Stimulated activated CD8-positive, alpha-beta memory T cell treated with anti-CD3 and anti-CD28 coated beads, Interleukin-12 subunit alpha, Interleukin-12 subunit beta, amount 100 ng/mL, for 24 hours (primary cell): Measurements from ENCODE around the gene ENPP3.
A peak's percentile ranks its signal among the peaks of the same experiment; 100 is the strongest.

Source experiments
- DNase-seq: peaks from one replicate; pipeline ENCODE4 v3.0.0-alpha.2; 2020; ENCODE audit errors: extremely low read depth

Gene ENPP3

DNA sequence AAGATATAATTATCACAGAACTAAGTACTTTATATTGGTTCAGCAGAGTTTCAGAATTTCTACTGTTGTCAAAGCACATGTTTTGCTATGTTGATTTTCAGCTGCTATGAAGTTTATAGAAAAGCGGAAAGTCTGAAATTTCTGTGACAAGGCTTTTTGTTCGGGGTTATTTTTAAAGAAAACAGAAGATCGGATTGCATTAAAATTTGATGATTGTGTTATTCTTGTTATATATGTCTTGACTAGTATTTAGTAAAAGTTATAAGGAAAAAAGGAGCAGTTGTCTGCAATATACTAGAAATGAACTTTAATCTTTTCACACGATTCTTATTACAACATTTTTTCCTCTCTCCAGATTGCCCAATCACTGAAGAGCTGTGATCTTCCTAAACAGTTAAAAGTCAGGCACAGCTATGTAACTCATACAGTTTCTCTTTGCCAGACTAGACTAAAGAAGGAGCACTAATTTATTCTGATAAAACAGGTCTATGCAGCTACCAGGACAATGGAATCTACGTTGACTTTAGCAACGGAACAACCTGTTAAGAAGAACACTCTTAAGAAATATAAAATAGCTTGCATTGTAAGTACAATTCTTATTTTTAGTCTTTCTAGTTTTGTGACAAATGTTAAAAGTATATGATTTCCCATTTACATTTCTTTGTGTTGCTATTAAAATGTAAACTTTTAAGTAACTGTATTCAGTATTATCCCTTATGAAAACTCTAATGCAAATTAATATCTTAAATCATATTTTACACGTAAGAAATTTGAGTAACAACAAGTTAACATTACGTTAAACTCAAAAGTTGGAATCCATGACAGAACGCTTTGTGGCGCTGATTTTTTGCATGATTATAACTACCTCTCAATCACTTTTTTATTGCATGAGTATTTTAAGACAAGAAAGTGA is at the start of gene ENPP3:
Gene ENPP3 (plus strand): TSS at position 423 of the 913 bp plus-strand sequence. CDS start 83 bp downstream, at position 506.
- DNase-seq, result no peak

DNA sequence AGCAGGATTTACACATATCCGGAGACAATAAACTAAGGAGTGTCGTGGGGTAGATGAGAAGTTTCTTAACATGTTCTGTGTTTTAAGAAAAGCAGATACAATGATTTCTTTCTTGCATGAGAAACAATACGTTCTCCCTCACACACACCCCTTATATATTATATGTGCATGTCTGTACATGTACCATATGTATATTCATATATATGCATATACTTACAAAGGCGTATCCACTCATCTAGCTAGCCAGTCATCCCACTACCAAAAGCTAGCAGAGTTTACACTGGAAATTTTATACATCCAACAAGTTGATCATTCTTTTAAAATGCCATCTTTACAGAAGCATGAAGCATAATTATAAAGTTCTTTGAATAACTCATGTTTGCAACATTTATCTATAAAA is 49.2 kb upstream of the ENPP3 start:
- DNase-seq, result no peak

DNA sequence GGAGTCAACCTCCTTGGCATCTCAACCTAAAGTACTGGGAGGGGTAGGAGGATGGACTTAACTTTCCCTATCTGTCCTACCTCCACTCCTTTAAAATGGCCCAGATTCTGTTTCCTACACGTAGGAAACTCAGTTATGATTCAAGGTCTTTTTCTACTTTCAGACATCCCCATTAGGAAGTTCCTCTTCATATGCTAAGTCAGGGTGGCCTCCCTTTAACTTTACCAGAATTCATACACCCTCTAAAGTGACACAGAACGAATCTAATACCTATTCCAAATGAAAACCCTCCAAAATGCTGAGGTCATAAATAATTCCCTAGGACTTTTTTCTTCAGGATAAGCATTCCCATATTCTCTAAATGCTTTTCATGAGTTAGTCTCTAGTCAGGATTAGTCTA is 48.5 kb upstream of the ENPP3 start:
- DNase-seq, result no peak

DNA sequence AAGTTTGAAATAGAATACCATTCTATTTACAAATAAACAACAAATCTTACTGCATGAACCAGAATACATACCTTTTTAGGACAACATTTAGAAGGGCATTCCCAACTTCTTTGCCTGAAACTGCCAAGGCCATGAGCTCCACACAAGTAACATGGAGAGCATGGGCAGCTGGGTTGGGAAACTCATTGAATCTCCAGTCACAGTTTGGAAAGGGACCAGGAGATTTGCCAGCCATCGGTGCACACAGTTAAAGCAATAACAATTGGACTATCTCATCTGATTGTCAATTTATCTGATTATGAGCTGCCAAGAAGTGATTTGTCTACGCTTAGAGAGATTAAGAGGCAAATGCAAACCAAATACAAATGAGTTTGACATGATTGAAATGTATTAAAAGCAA is 44.2 kb upstream of the ENPP3 start:
- DNase-seq, result no peak

DNA sequence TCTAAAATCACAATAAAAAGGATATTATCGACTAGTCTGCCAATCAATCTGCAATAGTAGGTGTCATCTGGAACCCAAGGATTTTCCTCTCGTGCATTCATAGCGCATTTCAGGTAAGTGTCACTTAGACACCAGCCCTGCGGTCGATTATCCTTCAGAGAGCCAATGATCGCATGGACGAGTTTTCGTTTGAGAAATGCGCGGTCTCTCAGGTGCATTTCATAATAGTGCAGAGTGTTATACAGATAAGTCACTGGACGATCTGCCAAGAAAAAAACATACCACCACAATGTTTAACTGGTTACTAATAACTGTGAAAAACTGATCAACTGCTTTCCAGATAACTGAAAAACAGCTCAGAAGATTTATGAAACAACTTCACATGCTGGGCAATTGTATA is 43.0 kb upstream of the ENPP3 start:
- DNase-seq, result no peak

DNA sequence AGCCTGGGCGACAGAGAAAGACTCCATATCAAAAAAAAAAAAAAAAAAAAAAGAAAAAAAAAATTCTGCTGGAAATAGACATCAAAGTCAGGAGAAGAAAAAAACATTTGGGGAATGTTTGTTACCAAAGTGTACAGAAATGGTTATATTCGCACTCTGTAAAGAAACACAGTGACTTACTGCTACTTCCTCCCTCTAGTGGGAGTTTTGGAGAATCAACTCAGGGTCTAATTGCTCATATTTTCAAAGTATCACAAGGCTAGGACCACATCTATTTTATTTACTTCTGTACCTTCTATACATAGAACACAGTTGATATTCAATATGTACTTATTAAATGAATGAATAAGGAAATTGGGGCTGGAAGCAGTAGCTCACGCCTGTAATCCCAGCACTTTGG is 39.7 kb upstream of the ENPP3 start:
- no peak for DNase-seq

DNA sequence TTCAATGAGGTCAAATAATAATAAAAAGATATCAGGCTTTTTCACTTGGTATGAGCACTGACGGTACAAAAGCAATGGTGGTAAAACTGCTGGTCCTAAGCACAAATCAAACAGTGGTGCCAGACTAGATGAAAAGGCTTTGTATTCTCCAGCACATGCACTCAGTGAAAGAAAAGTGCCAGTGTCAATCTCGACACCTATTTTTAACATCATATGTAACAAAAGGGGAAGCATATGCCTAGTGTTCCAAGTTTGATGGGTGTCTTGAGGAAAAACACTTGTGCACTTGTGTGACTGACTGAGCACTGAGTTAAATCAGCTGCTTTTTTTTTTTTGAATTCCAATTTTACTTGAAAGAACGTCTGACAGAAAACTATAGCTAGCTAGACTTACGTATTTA is 36.4 kb upstream of the ENPP3 start:
- no peak for DNase-seq

DNA sequence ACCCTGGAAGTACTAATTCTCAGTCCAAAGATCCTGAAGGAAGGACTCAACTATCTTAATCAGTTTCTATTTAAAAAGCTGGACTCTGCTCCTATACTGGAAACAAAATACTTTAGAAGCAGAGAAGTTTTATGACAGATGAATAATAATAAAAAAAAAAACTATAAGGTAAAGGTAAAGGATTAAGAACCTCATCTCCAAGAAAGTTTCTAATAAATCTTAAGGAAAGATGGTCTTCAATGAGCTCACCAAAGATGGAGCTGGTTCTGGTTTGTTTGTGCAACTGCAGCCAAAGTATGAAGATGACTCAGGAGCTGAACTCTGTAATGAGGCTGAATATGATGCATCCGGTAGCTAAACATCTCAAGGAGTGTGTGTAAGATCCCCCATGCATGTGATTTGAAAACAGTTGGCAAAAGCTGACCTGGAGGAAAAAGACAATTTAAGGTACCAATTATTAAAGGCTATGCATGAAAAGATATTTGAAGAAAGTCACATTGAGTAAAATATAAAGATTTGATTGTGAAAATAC is 34.3 kb upstream of the ENPP3 start:
- DNase-seq, result no peak

DNA sequence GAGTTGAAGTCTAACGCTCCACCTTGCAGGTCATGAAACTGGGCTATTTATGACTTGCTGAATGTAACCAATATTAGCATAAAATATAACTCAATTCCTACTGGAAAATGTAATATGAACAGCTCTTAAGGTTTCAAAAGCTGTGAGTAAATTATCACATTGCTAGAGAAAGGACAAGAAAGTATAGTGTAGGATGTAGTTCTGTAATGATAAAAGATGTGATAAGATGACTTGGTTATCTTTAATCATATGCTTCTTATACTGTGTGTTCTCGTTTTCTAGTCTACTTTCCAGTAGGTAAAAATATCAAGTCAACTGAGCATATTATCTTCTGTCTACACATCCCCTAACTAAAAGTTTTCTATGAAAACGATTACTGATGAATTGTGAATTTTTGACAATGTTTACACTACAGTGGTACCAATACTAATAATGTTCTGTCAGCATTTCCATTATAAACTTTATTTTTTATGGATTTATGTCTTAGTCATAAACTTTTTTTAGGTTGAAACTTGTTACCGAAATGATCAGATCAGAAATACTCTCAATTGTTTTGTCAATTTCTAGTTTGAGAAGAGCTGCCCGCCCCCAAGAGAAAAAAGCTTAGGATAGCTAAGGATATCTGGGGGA is 23.7 kb upstream of the ENPP3 start:
- no peak for DNase-seq

DNA sequence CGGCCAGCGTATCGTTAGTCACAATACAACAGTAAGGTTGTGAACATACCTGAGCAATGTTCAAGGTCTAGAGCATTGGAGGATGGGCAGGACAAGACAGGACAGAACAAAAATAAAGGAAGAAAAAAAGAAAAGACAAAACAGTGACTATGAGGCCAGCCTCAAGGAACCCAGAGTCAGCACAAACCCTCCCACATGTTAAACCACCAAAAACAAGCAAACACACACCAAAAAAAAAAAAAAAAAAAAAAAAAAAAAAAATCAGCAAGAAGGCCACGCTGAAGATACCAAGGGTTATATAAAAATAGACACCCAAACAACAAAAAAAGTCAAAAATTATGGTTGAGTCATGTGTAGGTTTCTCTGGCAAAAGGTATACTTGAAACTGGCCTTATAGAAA is 21.8 kb upstream of the ENPP3 start:
- DNase-seq, result no peak

DNA sequence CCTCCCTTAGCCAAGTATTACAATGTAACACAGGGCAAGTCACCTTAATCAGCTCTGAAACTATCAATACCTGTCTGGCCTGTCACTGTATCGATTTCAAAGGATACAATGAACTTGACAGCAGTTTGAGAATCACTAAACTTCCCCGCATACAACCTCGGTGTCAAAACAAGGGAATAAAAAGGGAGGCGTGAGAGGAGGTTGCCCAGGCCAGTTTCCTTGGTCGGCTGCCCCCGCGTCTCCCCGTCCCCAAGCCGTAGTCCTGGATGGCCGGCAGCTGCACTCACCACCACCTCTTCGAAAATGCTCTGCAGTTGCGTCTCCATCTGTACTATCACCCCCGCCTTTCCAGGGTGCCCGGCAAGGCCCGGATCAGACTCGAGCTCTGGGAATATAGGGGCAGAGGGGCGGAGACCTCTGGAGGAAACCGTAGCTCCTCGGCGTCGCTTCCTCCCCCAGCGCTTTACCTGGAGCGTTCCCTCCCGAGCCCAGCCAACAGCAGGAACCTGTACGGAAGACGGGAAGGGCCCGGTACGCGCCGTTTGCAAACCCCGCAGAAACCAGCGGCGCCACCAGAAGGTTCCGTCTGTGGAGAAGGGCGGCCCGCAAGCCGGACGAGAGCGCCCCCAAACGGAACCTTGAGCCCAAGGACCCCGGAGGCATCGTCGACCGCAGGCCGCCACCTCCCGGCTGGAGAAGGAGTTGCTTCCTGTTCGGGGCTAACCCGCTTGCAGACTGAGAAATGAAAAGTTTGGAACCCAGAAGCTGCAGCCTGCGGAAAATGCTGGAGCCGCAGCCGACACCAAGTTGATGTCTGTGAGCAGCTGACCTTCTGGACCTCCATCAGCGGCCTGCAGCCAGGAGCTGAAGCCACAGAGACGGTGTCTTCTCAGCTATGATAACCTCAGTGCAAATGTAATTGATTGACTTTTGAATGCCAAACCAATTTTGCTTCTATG is 9.1 kb upstream of the ENPP3 start, which contains the start of gene MED23:
Gene MED23 (minus strand): TSS at position 519 of the 959 bp plus-strand sequence. CDS start 193 bp downstream, at position 326.
- DNase-seq, result peak; percentile 75

DNA sequence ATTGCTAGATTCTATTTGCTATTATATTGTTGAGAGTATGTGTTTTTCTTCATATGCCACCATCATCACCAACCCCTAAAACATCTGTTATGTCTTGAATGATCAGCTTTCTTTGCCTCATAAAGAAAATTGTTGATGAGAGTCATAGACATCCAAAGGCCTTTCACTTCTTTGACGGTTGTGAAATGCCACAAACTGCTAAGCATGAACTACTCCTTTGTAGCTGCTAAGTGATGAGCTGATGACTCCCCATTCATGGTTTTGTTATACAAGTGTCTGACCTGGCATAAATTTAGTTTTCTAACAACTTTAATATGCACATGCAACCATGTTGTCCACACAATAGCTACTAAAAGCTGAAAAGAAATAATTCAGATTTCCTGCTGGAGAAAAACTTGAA is 8.4 kb upstream of the ENPP3 start:
- DNase-seq, result no peak

DNA sequence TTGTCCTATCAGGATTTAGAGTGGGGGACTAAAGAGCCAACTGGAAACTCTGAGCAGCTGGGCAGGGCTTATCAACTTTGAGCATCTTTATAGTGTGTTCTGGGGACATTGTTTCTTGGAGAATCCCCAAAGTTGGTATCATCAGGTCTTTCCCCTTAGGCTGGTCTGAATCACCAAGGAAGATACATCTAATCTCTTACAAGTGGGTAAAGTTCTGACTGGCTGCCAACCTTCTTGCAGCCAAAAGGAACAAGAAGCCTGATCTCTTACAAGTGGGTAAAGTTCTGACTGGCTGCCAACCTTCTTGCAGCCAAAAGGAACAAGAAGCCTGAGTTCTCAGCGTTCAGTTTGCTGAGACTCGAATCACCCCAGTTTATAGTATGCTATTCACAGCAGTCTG is 7.5 kb upstream of the ENPP3 start:
- no peak for DNase-seq

DNA sequence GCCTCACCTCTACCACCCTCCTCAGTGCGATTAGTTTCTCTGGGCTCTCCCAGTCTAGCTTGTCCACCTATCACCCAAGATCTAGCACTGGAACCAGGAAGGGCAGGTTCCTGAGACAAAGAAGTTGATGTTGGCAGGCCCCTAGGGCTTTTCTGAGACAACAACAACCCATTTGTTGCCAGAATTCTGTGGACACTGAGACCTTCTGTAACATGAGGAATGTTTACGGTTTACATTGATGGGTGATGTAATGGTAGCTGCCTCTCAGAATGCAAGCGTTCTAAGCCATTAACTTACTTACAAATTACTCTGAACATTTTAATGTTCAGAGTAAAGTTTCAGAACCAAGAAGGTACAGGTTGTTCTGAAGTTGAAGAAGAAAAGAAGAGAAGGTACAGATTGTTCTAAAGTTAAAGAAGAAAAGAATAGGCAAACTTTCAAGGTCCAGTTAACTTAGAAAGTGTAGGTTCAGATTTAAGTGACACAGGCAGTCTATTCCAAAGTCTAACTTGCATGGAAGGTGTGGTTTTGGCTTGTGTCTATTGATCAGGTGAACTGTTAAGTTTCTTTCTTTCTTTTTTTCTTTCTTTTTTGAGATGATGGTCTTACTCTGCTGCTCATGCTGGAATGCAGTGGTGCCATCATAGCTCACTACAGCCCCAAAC is 5.3 kb upstream of the ENPP3 start:
- no peak for DNase-seq

DNA sequence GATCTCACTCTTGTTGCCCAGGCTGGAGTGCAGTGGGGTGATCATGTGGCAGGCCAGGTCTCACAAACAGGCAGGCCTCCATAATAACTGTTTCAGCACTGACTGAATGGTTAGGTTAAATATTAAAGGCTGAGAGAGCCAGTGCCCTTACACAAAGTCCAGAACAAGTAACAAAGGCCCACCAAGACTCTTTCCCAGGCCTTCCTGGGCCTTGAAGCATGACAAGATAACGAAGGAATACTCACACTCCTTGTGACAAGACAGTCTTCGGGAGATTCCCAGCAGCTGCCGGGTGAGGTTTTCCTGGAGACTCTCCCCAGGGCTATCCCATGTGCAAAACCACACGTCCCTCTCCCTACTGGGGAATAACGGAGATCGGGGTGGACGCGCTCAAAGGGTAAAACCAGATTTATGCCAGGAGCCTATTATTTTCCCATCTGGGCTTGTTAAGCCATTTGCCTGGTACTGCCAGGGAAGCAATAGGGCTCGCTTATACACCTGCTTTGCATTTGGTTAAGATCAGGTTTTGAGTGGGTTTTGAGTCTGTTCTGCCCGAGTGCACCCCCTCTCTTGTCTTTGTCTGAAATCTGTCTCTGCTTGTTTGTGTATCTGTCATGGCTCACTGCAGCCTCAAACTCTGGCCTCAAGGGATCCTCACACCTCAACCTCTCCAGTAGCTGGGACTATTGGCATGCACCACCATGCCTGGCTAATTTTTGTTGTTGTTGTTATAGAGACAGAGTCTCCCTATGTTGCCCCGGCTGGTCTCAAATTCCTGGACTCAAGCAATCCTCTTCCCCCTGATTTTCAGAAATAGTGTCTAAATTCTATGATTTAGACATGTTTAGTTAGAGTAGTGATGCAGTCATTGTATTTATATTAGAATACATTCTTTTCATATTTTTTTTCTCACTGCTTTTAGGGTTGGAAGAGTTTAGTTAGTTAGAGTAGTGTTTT is 1.4 kb upstream of the ENPP3 start:
- no peak for DNase-seq

DNA sequence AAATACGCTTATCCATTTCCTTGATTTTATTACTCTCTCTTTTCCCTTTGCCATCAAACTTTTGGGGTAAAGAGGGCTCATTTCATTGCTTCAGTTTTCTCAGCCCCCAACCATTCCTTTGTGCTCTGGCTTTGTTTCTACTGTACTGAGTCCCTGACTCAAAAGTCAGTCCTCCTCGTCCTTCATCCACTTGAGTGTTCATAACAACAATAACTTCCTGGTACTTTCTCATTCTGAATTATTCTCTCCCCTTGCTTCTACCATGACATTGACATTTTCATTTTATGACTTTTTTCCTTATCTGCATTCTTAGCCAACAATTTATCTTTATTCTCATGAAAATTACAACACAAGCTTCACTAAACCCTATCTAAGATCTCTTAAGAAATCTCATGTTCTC is 911 bp downstream of the ENPP3 start:
- no peak for DNase-seq

DNA sequence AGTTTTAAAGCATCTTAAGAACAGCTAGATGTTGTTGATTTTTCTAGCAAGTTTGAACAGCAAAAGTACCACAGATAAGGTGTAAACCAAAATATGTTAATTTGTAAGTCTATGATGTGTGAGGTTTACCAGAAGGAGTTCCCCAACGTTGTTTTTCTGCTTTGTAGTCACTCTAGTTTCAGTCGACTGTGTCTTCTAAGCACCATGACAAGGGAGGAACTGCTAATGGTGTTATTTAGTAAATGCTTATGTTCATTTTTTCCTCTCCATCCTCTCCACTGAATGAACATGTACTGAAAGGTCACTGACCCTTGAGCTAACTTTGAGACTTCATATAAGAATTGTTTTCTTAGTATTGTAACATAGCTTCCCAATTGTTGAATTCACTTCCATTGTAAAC is 3.0 kb downstream of the ENPP3 start:
- DNase-seq, result no peak

DNA sequence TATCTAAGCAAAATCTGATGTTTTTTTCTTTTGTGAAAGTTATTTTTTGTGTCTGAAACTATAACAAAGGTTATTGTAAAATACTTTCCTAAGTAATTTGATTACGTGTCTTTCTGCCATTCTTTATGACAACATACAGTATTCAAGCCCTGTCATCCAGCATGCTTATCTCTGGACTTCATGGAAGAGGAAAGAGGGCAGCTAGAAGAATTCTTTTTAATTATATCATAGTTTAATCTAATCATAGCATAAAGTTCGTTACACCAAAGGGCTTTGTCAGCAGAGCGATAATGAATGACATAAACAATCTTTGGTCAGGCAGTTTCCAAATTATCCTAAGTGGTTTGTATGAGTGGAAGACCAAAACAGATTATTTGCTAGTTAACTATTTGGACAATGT is 3.5 kb downstream of the ENPP3 start:
- no peak for DNase-seq

DNA sequence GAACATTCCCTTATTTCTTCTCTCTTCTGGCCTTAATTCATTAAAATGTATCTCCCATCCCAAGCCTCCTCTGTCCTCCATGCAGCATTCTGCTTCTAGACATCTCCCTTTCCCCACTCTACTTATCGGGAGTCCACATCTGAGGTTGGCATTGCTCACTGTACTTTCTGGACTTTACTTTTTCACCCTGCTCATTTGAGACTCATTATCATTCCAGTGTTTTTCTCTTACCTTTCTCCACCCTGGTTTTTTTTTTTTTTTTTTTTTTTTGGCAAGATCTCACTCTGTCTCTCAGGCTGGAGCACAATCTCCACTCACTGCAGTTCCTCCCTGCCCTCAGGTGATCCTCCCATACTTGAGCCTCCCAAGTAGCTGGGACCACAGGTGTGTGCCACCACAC is 4.5 kb downstream of the ENPP3 start:
- no peak for DNase-seq

DNA sequence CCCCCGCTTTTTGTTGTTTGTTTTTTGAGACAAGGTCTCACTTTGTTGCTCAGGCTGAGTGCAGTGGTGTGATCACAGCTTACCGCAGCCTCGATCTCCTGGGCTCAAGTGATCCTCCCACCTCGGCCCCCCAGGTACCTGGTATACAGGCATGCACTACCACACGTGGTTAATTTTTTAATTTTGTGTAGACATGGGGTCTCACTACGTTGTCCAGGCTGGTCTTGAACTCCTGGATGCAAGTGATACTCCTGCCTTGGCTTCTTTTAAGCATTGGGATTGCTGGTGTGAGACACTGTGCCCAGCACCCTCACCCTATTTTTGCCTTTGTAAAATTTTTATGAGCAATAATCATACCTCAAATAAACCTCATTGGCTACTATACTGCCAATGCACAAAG is 5.5 kb downstream of the ENPP3 start:
- DNase-seq, result no peak
